SK-N-SH treated with all-trans-retinoic acid at 6 μM for 48 hours (cell line): ENCODE measurements around the gene KLHL3.

Experiments
- ATAC-seq: fragments of 200-7000 bp; cut with Tn5 transposase; 3 replicates; pipeline ENCODE4 v1.9.1; 2020; ENCODE audit warnings: mild to moderate bottlenecking, moderate library complexity
- ARNTL ChIP-seq: fragments of 450-650 bp; formaldehyde crosslinking; IDR thresholded peaks from 2 replicates; pipeline ENCODE4 v1.5.0; 2020; ENCODE audit warnings: low read depth, mild to moderate bottlenecking, moderate library complexity, borderline replicate concordance
- BACH2 ChIP-seq: fragments of 250-450 bp; sonication (Bioruptor Pico); IDR thresholded peaks from 2 replicates; pipeline ENCODE4 v1.9.0; 2021; ENCODE audit warnings: mild to moderate bottlenecking, borderline replicate concordance
- CREB5 ChIP-seq: fragments of 250-450 bp; sonication (Bioruptor Pico); IDR thresholded peaks from 2 replicates; pipeline ENCODE4 v1.5.1; 2020; ENCODE audit warnings: low read depth, mild to moderate bottlenecking, moderate library complexity
- CSDC2 ChIP-seq: fragments of 250-450 bp; sonication (Bioruptor Pico); IDR thresholded peaks from 2 replicates; pipeline ENCODE4 v1.5.0; 2020; ENCODE audit warnings: mild to moderate bottlenecking, moderate library complexity
- CSRNP3 ChIP-seq: fragments of 250-450 bp; sonication (Bioruptor Pico); IDR thresholded peaks from 2 replicates; pipeline ENCODE4 v1.5.1; 2021; ENCODE audit warnings: mild to moderate bottlenecking, moderate library complexity
- ESRRG ChIP-seq: fragments of 250-450 bp; sonication (Bioruptor Pico); IDR thresholded peaks from 2 replicates; pipeline ENCODE4 v1.6.1; 2021; ENCODE audit warnings: mild to moderate bottlenecking
- ISL1 ChIP-seq: fragments of 250-450 bp; sonication (Bioruptor Pico); IDR thresholded peaks from 2 replicates; pipeline ENCODE4 v2.1.2; 2022; ENCODE audit warnings: mild to moderate bottlenecking, moderate library complexity
- OSR1 ChIP-seq: fragments of 250-450 bp; sonication (Bioruptor Pico); IDR thresholded peaks from 2 replicates; pipeline ENCODE4 v1.8.0; 2022; ENCODE audit warnings: moderate library complexity, mild to moderate bottlenecking, inconsistent platforms
- PATZ1 ChIP-seq: fragments of 250-450 bp; sonication (Bioruptor Pico); IDR thresholded peaks from 2 replicates; pipeline ENCODE4 v1.8.0; 2020; ENCODE audit warnings: mild to moderate bottlenecking, moderate library complexity, borderline replicate concordance
- POU6F1 ChIP-seq: fragments of 250-450 bp; sonication (Bioruptor Pico); IDR thresholded peaks from 2 replicates; pipeline ENCODE4 v1.8.0; 2021; ENCODE audit warnings: low read depth, mild to moderate bottlenecking, moderate library complexity, borderline replicate concordance
- PPARA ChIP-seq: fragments of 250-450 bp; sonication (Bioruptor Pico); IDR thresholded peaks from 2 replicates; pipeline ENCODE4 v1.5.0; 2020; ENCODE audit warnings: mild to moderate bottlenecking, borderline replicate concordance
- RARB ChIP-seq: fragments of 250-450 bp; sonication (Bioruptor Pico); IDR thresholded peaks from 2 replicates; pipeline ENCODE4 v1.8.0; 2021; ENCODE audit warnings: mild to moderate bottlenecking, moderate library complexity
- SNAI2 ChIP-seq: fragments of 250-450 bp; sonication (Bioruptor Pico); IDR thresholded peaks from 2 replicates; pipeline ENCODE4 v1.5.0; 2020; ENCODE audit warnings: mild to moderate bottlenecking, moderate library complexity
- TCF4 ChIP-seq: fragments of 250-450 bp; sonication (Bioruptor Pico); IDR thresholded peaks from 2 replicates; pipeline ENCODE4 v1.8.0; 2021; ENCODE audit warnings: mild to moderate bottlenecking, moderate library complexity, borderline replicate concordance
- TSHZ2 ChIP-seq: fragments of 250-450 bp; sonication (Bioruptor Pico); IDR thresholded peaks from 2 replicates; pipeline ENCODE4 v1.5.0; 2020; ENCODE audit warnings: mild to moderate bottlenecking, moderate library complexity
- ZC3H10 ChIP-seq: fragments of 250-450 bp; sonication (Bioruptor Pico); IDR thresholded peaks from 2 replicates; pipeline ENCODE4 v1.5.1; 2021; ENCODE audit warnings: mild to moderate bottlenecking, moderate library complexity
- ZFP3 ChIP-seq: fragments of 250-450 bp; sonication (Bioruptor Pico); IDR thresholded peaks from 2 replicates; pipeline ENCODE4 v1.5.0; 2020; ENCODE audit warnings: mild to moderate bottlenecking, moderate library complexity
- ZFP30 ChIP-seq: fragments of 450-650 bp; formaldehyde crosslinking; IDR thresholded peaks from 2 replicates; pipeline ENCODE4 v1.5.0; 2022; ENCODE audit warnings: mild to moderate bottlenecking, moderate library complexity
- ZNF565 ChIP-seq: fragments of 450-650 bp; formaldehyde crosslinking; conservative IDR thresholded peaks from 2 replicates; pipeline ENCODE4 v1.5.0; 2020; ENCODE audit warnings: low read depth, mild to moderate bottlenecking, moderate library complexity
- ZNF70 ChIP-seq: fragments of 450-650 bp; formaldehyde crosslinking; IDR thresholded peaks from 2 replicates; pipeline ENCODE4 v1.5.0; 2020; ENCODE audit warnings: mild to moderate bottlenecking, moderate library complexity

Gene KLHL3

GRCh38 chr5:137716337-137716736 is 19.6 kb downstream of the KLHL3 start (continued):
- TF ChIP-seq POU6F1 (CRISPR knock-in tag) (no peak), ISL1 (CRISPR knock-in tag) (no peak), ZNF565 (CRISPR knock-in tag) (no peak), TCF4 (CRISPR knock-in tag) (no peak), BACH2 (CRISPR knock-in tag) (no peak), OSR1 (CRISPR knock-in tag) (no peak)

GRCh38 chr5:137715456-137715855 is 20.4 kb downstream of the KLHL3 start:
- ATAC-seq: no peak
- no peak for TF ChIP-seq CSRNP3 (CRISPR knock-in tag)
- TF ChIP-seq ZFP30: no peak
- TF ChIP-seq ZFP3 (CRISPR knock-in tag): no peak
- TF ChIP-seq TSHZ2 (CRISPR knock-in tag): no peak
- TF ChIP-seq TCF4 (CRISPR knock-in tag): no peak
- no peak for TF ChIP-seq ZNF565 (CRISPR knock-in tag)
- TF ChIP-seq ESRRG (CRISPR knock-in tag): no peak
- no peak for TF ChIP-seq SNAI2 (CRISPR knock-in tag)
- TF ChIP-seq ZC3H10 (CRISPR knock-in tag): no peak
- TF ChIP-seq CSDC2: no peak
- no peak for TF ChIP-seq ZNF70 (CRISPR knock-in tag)
- TF ChIP-seq CREB5 (CRISPR knock-in tag): no peak
- no peak for TF ChIP-seq ARNTL
- TF ChIP-seq POU6F1 (CRISPR knock-in tag): no peak
- TF ChIP-seq BACH2 (CRISPR knock-in tag): no peak
- TF ChIP-seq RARB: no peak
- TF ChIP-seq, all 23 proteins: peak for 0

GRCh38 chr5:137714946-137715345 is 20.9 kb downstream of the KLHL3 start:
- TF ChIP-seq ARNTL: no peak
- ATAC-seq: no peak

- ATAC-seq: no peak
- TF ChIP-seq ESRRG (CRISPR knock-in tag) (no peak), ZNF70 (CRISPR knock-in tag) (no peak), SNAI2 (CRISPR knock-in tag) (no peak), TCF4 (CRISPR knock-in tag) (no peak), PPARA (CRISPR knock-in tag) (no peak), PATZ1 (CRISPR knock-in tag) (no peak), OSR1 (CRISPR knock-in tag) (no peak), ZFP3 (CRISPR knock-in tag) (no peak), TSHZ2 (CRISPR knock-in tag) (no peak), RARB (no peak)
Measured at GRCh38 chr5:137714494-137714893, 21.4 kb downstream of the KLHL3 start.
